Stimulated activated effector memory CD8-positive, alpha-beta T cell treated with anti-CD3 and anti-CD28 coated beads, Interleukin-12 subunit alpha, Interleukin-12 subunit beta, amount 100 ng/mL, for 72 hours (primary cell): ENCODE measurements around the gene ATPAF2.

Experiments used
- ATAC-seq: fragments of 150-1000 bp; cut with Tn5 transposase; 2 replicates; pipeline ENCODE4 v1.10.0; 2021
- DNase-seq, 2 donors: peaks; one replicate each; pipeline ENCODE4 v3.0.0; 2021 to 2022; ENCODE audit warnings: low spot score in 2 of 2
- H3K27ac Mint-ChIP-seq: one replicate; pipeline ENCODE4 v1.8.0; 2022; ENCODE audit warnings: mild to moderate bottlenecking, mixed read lengths
- H3K36me3 Mint-ChIP-seq: one replicate; pipeline ENCODE4 v1.8.0; 2022; ENCODE audit warnings: mild to moderate bottlenecking, mixed read lengths
- H3K4me1 Mint-ChIP-seq: one replicate; pipeline ENCODE4 v1.8.0; 2022; ENCODE audit warnings: mixed read lengths
- H3K4me3 Mint-ChIP-seq: one replicate; pipeline ENCODE4 v1.8.0; 2022; ENCODE audit warnings: mild to moderate bottlenecking, mixed read lengths
- H3K9me3 Mint-ChIP-seq: one replicate; pipeline ENCODE4 v1.8.0; 2022; ENCODE audit warnings: mixed read lengths

Gene ATPAF2

DNA sequence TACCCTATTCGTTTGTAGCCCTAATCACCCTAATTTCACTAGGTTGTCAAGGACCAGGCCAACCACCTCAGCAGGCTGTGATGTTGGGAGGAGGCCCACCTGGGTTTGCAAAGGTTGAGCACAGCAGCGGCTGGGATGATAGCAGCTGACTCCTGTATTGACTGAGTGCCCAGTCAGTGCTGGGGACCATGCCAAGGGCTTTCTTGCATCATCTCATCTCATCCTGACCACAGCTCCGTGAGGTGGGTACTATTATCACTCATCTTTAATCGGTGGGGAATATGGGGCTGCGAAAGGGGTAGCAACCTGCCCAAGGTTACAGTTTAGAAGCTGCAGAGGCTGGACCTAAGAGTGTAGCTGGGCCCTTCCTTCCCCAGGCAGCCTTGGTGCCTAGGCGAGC is 11.7 kb downstream of the ATPAF2 start:
- H3K36me3 Mint-ChIP-seq = peaks cover 49% of the 10 kb centered on the region
- no peaks in the 10 kb centered on the region for H3K9me3 Mint-ChIP-seq
- no peak for ATAC-seq
- DNase-seq = no peak
- H3K27ac Mint-ChIP-seq = no peak overlapping the region
- peaks cover 23% of the 10 kb centered on the region for H3K4me1 Mint-ChIP-seq
- no peak overlapping the region for H3K4me3 Mint-ChIP-seq

DNA sequence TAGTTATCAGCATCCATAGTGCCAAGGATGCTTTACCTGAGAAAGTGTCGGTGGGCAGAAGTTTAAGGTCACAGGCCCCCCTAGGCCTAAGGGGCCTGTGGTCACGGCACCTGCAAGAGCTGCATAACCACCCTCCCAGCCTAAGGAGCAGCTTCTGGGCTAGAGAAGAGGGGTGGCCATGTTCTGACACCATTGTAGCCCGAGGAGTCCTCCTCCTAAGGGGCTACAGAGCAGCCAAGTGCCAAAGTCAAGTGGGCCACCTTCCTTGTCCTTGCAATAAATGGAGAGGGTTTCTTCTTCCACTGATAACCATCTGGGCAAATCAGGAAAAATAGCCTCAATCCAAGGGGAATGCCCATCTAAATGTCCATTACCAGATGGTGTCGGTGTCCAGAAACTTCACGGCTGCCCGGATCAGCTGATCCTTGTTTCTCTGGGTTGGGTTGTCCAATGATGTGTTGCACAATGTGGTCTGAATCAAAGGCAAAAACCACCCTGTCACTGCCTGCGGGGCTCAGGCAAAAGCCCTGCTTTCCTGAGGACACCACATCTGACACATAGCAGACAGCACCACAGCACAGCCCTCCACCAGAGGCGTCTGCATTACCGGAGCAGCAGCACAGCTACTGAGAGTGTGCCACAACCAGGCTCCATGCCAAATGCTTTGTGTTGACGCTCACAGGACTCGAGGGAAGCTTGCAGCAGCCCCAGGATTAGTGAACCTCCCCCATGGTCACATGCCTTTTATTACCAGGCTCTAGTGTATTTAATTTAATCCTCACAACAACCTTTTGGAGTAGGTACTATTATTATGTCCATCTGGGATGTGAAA is 12.8 kb downstream of the ATPAF2 start:
- ATAC-seq (peak; percentile 83), DNase-seq (peak in 1 of 2 donors; percentile 61)
- Mint-ChIP-seq H3K9me3 (no peaks in the 10 kb centered on the region), H3K4me3 (peak overlapping the region; percentile 50), H3K36me3 (peaks cover 56% of the 10 kb centered on the region), H3K4me1 (peaks cover 22% of the 10 kb centered on the region), H3K27ac (peak overlapping the region; percentile 83)

DNA sequence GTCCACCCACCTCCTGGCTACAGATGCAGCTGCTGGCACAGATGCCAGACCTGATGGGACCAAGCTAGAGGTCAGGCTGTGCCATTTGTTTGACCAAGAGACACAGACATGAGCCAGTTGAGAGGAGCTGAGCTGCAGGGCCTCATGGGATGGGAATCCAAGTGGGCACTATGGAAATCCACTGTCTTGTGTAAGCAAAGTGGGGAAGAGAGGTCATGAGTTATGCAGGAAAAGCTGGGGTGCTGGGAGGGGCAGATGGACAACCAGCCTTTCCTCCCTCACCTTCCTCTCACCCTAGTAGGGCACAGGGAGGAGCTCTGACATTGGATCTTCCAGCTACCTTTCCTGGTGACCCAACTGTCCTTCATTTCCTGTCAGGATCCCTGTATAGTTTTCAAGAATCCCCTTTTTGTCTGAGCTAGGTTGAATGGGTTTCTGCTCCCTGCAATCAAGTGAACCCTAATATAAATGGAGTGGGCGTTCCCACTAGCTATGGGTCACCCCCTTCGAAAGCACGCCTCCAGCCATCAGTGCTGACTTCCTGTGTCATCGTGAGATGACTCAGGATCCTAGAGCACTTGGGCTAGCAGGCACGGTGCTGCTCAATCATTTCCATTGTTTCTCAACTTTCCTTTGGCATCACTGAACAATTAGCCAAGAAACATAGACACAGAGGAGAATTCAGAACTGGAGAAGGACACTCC is 13.6 kb downstream of the ATPAF2 start:
- ATAC-seq = peak; percentile 97
- peak overlapping the region; percentile 83 for H3K27ac Mint-ChIP-seq

DNA sequence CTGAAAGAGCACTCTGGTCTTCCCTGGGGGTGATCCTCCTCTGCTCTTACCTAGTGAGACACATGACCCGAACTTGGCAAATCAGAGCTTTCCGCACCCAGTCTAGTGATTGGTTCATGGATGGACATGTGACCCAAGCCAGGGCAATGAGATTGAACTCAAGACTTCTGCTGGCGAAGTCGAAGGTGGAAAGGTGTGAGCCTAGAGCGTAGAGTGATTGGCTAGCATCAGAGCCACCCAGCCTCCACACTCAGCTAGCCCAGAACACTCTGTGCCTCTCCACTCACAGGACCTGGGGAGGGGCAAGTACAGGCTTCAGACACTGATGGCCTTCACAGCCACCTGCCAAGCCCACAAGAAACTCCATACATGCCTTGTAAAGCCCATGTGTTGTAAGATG is 17.6 kb downstream of the ATPAF2 start:
- Mint-ChIP-seq H3K9me3 (no peaks in the 10 kb centered on the region), H3K4me3 (no peak overlapping the region), H3K27ac (no peak overlapping the region), H3K4me1 (peaks cover 18% of the 10 kb centered on the region), H3K36me3 (peaks cover 54% of the 10 kb centered on the region)
- ATAC-seq (no peak), DNase-seq (no peak)

More for the DNA sequence above, 13.6 kb downstream of the ATPAF2 start:
- peak overlapping the region; percentile 50 for H3K4me3 Mint-ChIP-seq
- peak in 1 of 2 donors; percentile 68 for DNase-seq
- H3K9me3 Mint-ChIP-seq = no peaks in the 10 kb centered on the region
- peaks cover 22% of the 10 kb centered on the region for H3K4me1 Mint-ChIP-seq
- peaks cover 64% of the 10 kb centered on the region for H3K36me3 Mint-ChIP-seq

DNA sequence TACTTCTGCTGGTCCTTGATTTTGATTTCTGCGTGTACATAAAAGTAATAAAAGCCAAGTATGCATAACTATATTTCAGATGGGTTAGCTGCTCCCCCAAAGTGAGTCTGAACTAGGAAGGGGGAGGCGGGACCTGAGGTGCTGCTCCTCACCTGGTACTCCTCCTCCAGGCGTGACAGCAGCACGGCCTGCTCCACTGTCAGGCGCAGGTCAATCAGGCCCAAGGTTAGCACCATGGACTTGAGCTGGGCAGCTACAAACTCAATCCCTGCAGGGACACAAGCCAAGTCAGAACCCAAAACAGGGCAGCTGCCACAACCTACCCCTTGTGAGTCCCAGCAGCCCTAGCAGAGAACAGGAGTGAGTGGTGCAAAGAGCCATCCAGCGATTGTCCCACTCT is 18.0 kb downstream of the ATPAF2 start:
- Mint-ChIP-seq H3K27ac (no peak overlapping the region), H3K36me3 (peaks cover 55% of the 10 kb centered on the region)
- no peak for DNase-seq

DNA sequence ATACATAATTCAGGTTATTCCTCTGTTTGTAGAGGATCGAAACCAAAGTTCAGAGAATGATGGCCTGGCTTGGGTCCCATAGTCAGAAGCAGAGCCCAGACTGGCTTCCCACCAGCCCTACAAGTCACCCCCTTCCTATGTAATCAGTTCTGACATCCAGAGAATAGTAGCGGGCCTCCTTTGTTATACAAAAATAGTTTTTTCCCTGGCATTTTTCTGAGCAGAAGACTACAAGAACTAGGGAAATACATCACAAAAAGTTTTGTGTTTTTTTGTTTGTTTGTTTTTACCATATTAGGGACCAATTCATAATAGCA is 19.2 kb downstream of the ATPAF2 start:
- ATAC-seq = no peak
- Mint-ChIP-seq H3K27ac (no peak overlapping the region), H3K36me3 (peaks cover 46% of the 10 kb centered on the region), H3K9me3 (no peaks in the 10 kb centered on the region), H3K4me3 (no peak overlapping the region), H3K4me1 (peaks cover 2% of the 10 kb centered on the region)
- no peak for DNase-seq

More for the DNA sequence above, 18.0 kb downstream of the ATPAF2 start:
- Mint-ChIP-seq H3K4me1 (peaks cover 14% of the 10 kb centered on the region), H3K9me3 (no peaks in the 10 kb centered on the region), H3K4me3 (no peak overlapping the region)
- no peak for ATAC-seq

DNA sequence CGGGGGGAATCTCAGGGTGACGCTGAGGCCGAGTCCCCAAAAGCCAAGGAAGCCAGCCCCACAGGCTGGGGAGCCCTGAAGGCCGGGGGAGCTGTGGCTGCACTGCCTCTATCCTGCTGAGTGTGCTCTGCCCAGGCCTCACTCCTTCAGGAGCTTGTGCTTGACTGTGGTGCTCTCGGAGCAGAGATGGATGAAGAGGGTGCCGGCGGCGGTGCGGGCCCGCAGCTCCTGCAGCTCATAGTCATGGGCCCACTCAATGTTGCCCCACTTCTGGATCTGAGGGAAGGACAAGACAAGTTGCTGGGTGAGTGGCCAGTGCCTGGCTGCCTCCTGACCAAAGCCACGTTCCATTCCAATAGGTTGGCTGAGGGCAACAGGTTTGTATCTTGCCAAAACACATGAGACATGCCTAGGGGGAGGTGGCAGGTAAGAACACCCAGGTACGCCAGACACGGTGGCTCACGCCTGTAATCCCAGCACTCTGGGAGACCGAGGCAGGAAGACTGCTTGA is 20.5 kb downstream of the ATPAF2 start:
- no peak for ATAC-seq
- H3K36me3 Mint-ChIP-seq = peaks cover 48% of the 10 kb centered on the region
- no peak overlapping the region for H3K4me3 Mint-ChIP-seq
- H3K4me1 Mint-ChIP-seq = no peaks in the 10 kb centered on the region
- no peak overlapping the region for H3K27ac Mint-ChIP-seq
- H3K9me3 Mint-ChIP-seq = no peaks in the 10 kb centered on the region
- DNase-seq = no peak

DNA sequence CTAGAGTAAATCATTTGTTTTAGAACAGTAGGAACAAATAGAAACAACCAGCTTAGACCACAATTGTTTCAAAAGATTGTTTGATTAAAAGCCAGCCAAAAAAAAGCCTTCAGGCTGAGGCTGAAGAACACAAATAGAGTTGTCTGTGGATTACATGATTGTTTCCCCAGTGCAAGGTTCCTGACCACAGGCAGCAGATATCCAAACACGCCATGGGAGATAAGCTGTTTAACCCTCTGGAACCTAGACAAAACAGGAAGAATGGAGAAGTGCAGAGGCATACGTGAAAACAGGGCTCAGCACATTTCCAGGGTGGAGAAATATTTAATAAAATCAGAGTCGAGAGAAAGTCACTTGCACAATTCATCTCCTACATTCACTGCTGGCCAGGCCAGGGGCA is 21.0 kb downstream of the ATPAF2 start:
- ATAC-seq (no peak), DNase-seq (no peak)
- Mint-ChIP-seq H3K9me3 (no peaks in the 10 kb centered on the region), H3K27ac (no peak overlapping the region), H3K36me3 (peaks cover 48% of the 10 kb centered on the region), H3K4me3 (no peak overlapping the region), H3K4me1 (no peaks in the 10 kb centered on the region)

DNA sequence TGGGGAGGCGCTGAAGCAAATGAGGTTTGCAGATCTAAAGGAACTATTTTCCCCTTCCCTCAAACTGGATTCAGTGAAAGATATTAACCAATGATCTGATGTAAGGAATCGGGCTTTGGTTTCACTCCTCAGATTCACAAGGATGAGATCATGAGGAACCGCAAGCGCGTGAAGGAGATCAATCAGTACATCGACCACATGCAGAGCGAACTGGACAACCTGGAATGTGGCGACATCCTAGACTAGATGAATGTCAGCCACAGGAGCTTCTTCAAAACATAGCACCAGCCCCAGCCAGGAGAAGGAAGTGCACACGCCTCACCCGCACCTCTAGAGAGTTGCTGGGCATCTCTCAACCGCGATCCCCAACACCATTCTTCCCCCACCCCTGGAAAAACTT is 22.5 kb downstream of the ATPAF2 start:
- no peak overlapping the region for H3K27ac Mint-ChIP-seq
- no peaks in the 10 kb centered on the region for H3K4me1 Mint-ChIP-seq
- peaks cover 41% of the 10 kb centered on the region for H3K36me3 Mint-ChIP-seq
- no peak for DNase-seq
- ATAC-seq = no peak
- no peak overlapping the region for H3K4me3 Mint-ChIP-seq
- no peaks in the 10 kb centered on the region for H3K9me3 Mint-ChIP-seq

DNA sequence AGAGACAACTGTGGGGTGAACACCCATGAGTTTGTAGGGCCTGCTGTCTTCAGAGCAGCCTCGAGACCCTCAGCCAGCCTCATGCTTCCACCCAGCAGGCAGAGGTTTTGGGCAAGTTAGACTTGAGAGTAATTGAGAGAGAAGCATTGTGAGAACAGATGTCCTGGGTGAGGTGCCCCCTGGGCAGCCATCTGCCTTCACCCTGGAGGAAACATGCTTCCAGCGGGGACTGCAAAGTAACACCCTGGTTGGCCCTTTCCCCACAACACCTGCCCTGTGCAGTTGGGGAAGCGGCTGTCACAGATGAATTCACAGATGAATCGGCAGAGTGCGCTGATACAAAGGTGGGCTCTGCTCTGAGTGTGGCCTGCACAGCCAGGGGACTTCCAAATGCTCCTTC is 23.4 kb downstream of the ATPAF2 start:
- Mint-ChIP-seq H3K27ac (no peak overlapping the region), H3K4me3 (no peak overlapping the region), H3K9me3 (no peaks in the 10 kb centered on the region), H3K36me3 (peaks cover 33% of the 10 kb centered on the region), H3K4me1 (no peaks in the 10 kb centered on the region)
- DNase-seq (no peak), ATAC-seq (no peak)

DNA sequence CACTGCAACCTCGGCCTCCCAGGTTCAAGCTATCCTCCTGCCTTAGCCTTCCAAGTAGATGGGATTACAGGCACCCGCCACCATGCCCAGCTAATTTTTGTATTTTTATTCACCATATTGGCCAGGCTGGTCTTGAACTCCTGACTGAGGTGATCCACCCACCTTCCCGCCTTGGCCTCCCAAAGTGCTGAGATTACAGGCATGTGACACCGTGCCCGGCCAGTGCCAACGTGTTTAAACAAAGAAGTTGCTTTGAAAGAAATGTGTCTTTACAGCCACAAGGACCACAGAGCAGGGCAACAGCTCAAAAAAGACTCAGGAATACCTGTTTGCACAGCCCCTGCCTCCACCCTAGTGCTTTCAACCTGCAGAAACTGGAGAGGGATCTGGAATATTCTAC is 25.0 kb downstream of the ATPAF2 start:
- DNase-seq (no peak), ATAC-seq (no peak)
- Mint-ChIP-seq H3K4me3 (no peak overlapping the region), H3K36me3 (peaks cover 29% of the 10 kb centered on the region), H3K9me3 (no peaks in the 10 kb centered on the region), H3K4me1 (no peaks in the 10 kb centered on the region), H3K27ac (no peak overlapping the region)

DNA sequence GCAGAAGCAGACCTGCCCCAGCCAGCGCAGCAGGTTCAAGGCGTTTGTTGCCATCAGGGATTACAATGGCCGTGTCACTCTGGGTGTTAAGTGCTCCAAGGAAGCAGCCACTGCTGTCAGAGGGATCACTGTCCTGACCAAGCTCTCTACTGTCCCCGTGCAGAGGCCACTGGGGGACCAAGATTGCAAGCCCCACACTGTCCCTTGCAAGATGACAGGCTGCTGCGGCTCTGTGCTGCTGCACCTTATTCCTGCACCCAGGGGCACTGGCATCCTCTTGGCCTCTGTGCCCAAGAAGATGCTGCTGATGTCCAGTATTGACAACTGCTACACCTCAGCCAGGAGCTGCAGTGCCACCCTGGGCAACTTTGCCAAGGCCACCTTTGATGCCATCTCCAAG is 27.7 kb downstream of the ATPAF2 start:
- no peak for ATAC-seq
- no peak for DNase-seq
- H3K4me1 Mint-ChIP-seq = no peaks in the 10 kb centered on the region
- H3K27ac Mint-ChIP-seq = no peak overlapping the region
- no peaks in the 10 kb centered on the region for H3K9me3 Mint-ChIP-seq
- no peak overlapping the region for H3K4me3 Mint-ChIP-seq
- H3K36me3 Mint-ChIP-seq = peaks cover 33% of the 10 kb centered on the region

DNA sequence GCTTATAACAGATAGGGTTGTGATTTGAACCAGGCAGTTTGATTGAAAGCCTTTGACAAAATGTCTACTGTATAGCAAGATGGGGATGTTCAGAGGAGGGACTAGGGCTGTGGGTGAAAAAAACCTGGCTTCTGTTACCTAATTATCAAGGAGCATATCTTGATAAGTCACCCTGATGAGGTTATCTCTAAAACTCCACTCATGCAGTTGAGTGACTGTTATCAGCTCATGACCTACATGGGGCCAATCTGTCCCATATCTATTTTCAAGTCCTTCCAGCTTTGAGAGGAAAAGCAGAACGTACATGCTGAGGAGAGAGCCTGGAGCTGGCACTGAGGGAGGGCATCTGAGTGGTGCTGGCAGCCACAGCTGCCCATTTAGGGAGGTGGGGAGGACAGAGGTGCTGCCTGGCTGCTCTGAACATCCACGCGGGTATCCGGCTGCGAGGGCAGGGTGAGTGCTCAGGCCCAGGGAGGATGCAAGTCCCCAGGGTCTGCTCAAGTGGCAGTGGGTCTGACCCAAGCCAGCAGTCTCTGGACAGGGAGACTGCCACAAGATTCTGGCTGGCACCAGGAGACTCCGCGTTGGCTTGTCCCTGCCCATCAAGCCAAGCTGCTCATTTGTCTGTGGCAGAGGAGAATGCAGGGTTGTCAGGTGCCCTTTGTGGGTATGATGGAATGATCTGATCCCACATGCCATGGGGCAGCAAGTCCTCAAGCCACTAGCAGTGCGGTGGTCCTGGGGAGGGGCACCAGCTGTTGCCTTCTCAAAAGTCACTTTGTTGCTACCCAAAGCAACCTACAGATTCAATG is 29.2 kb downstream of the ATPAF2 start:
- no peak overlapping the region for H3K27ac Mint-ChIP-seq
- H3K36me3 Mint-ChIP-seq = peaks cover 27% of the 10 kb centered on the region
- no peak for ATAC-seq
- DNase-seq = no peak
- H3K4me3 Mint-ChIP-seq = no peak overlapping the region
- H3K4me1 Mint-ChIP-seq = peaks cover 7% of the 10 kb centered on the region
- H3K9me3 Mint-ChIP-seq = no peaks in the 10 kb centered on the region

DNA sequence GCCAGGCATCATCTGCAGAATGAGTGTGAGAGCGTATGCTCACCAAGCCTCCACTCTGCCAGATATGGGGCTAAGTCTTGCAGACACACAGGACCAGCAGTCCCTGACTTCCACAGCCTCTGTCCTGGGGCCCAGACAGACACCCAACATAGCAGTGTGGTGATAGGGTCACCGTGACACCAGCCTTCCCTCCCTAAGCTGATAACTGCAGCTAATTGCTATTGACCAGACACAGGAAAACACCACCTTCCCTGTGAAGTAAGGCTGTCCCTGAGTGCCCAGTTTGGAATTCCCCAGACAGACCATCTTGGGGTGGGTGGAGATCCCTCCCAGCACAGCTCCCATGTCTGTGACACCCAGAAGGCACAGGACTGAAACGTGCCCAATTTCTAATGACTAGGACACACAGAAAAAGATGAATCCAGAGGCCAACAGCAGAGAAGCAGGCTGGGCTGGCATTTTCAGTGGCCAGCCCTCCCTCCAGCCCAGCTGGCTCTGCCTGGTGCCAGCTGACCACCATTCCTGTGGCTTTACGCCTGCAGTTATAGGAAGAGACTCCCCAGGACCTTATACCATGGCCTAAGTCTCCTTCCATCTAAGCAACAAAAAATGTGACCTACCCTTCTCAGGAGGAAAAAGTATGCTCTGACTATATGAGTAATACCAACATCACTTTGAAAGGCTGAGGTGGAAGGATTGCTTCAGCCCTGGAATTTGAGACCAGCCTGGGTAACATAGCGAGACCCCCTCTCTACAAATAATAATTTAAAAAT is 30.3 kb downstream of the ATPAF2 start:
- ATAC-seq (peak; percentile 19), DNase-seq (no peak)
- no peaks in the 10 kb centered on the region for H3K9me3 Mint-ChIP-seq
- peaks cover 17% of the 10 kb centered on the region for H3K36me3 Mint-ChIP-seq
- no peak overlapping the region for H3K27ac Mint-ChIP-seq
- no peak overlapping the region for H3K4me3 Mint-ChIP-seq
- peaks cover 7% of the 10 kb centered on the region for H3K4me1 Mint-ChIP-seq
